HG03469 (cell line): ENCODE results near the gene COPS7A.

Source experiments
- ATAC-seq: cut with Tn5 transposase; IDR thresholded peaks from one replicate; pipeline ENCODE4 v1.9.1; 2021; ENCODE audit warnings: mild to moderate bottlenecking, moderate library complexity, moderate number of reproducible peaks; ENCODE audit not compliant: unreplicated experiment

Gene COPS7A

DNA sequence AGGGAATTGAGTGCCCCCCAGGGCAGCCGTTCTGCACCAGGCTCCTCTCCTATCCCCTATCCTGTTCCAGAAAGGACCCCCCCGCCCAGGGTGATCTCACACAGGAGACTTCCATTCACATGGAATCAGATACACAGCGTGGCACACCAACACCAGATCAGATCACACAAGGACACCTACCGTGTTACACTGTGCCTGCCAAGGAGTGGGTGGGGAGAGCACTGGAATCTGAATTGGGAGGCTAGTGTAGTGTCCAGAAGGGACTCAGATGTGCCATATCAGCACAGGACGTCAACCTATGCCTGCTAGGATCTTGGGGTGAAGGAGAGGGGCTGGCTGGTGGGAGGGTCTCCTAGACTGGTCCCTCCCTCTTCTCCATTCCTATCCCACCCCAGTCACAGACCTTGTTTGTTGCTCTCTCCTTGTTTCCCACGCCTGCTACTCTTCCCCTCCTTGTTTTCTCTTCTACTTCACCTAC lies 44.6 kb downstream of the COPS7A start:
- ATAC-seq: no peak

DNA sequence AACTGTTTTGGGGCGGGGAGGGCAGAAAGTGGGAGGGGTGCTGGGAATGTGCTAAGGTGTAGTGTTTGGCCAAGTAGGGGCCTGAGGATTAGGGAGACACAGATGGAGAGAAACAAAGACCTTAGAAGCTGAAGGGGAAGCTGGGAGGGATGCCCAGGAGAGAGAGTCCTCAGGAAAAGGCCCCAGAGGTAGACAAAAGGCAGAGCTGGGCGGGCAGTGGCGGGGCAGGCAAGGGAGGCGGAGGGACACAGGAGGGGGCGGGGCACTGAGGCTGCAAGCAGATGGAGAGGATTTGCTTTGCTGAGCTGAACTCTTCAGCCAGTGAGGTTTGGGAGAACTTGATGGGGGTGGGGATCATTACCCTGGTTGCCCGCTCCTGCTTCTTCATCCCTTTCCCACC lies 45.1 kb downstream of the COPS7A start:
- no peak for ATAC-seq

DNA sequence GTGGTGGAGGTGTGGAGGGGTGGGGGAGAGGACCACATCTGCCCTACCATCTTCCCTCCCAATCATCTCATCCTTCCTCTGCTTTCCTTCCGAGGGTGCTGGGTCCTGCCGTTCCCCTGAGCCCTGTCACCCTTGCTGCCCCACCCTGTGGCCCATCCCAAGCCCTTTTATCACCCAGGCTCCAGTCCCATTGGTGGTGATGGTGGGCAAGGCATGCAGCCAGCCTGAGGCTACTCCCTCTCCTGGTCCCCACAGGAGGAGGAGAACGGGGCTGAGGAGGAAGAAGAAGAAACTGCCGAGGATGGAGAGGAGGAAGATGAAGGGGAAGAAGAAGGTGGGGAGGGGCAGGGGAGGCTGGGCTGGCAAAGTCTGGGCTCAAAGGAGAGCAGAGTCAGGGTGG lies 45.8 kb downstream of the COPS7A start:
- ATAC-seq: no peak

DNA sequence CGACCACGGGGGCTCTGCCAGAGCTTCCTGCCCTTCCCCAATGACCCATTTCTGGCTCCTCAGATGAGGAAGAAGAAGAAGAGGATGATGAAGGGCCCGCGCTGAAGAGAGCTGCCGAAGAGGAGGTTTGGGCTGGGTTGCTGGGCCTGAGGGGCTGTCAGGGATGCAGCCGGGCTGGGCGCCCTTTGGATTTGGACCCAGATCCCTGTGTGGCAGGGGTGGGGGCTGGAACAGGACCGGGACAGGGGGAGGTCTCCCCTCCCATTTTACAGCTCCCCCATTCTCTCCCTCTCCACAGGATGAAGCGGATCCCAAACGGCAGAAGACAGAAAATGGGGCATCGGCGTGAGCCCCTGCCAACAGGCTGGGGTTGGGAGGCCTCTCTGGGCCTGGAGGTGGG lies 46.2 kb downstream of the COPS7A start:
- no peak for ATAC-seq

DNA sequence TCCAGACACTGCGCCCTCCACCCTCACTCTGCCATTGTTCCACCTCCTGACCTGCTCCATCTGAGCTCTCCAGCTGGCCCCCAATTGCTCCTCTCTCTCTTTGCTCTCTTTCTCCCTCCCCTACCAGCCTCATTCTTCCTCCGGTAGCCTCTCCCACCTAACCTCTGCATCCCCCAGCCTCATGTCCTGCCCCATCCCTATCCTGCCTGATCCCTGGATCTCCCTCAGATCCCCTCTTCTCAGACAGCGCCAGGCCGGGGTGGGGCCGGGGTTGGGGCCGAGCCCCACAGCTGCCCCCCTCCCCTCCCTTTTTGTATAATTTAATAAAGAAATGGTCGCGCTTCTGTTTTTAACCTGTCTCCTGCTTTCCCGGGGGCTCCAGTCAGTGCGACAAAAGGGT lies 46.8 kb downstream of the COPS7A start:
- no peak for ATAC-seq

DNA sequence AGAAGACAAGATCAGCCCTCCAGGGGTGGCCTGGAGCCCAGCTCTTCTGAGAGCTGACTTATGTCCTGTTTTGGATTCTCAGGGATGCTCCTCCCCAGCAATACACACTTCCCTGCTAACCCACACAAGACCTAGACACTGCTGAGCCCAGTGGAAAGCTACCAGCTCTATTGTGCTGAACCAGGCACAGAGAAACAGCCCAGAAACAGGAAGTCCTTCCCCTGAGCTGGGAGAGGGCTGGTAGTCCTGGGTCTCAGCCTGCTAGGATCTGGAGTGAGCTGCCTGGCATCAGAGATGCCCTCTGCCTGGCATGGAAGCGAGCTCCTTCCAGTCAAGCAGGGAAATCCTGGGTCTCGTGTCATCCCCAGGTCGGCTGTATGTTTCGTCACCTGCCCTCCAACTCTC lies 47.2 kb downstream of the COPS7A start:
- ATAC-seq: no peak

DNA sequence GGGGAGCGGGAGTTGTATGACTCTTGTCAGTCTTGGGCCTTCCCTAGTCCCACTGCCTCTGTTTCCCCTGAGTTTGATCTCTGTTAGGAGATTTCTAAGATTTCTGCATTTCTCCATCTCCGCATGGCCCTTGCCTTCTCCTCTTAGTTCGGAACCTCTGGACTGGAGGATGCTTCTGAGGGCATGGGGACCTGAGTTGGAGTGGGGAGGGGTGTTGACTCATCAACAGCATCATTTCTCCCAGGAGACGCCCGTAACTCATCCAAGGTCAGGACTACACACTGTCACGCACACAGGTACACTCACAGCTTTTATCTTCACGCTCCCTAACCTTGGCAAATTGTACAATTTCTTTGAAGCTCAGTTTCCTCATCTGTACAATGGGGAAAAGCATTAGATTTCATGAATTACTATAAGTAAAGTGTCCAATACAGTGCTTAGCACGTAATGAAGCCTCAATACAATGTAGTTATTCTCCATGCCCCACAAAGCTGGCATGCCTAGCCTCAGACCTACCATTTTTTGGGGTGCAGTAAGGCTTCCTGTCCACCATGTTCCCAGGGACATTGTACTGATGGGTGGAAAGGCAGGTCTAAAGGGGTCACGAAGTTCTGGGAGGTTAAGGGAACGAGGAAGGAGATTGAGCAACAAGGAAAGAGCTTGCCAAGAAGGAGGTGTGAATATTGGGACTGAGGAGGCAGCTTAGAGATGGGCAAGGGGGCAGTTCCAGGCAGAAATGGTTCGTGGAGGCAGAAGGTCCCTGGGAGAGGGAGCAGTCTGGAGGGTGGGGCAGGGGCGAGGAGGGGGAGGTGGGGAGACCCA lies 47.9 kb downstream of the COPS7A start:
- ATAC-seq: no peak

DNA sequence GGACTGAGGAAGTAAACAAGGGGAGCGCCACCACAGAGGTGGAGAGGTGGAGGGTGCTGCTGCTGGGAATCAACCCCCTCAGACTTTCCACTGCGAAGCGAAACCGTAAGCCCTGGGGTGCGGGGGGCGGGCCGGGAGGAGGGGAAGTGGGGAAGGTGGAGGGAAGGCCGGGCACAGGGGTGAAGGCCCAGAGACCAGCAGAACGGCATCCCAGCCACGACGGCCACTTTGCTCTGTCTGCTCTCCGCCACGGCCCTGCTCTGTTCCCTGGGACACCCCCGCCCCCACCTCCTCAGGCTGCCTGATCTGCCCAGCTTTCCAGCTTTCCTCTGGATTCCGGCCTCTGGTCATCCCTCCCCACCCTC lies 48.5 kb downstream of the COPS7A start, which contains the start of gene LAG3:
TSS of gene LAG3 (plus strand) at position 190 of the 365 bp plus-strand sequence. CDS start 333 bp downstream, outside the sequence.
- ATAC-seq: no peak

DNA sequence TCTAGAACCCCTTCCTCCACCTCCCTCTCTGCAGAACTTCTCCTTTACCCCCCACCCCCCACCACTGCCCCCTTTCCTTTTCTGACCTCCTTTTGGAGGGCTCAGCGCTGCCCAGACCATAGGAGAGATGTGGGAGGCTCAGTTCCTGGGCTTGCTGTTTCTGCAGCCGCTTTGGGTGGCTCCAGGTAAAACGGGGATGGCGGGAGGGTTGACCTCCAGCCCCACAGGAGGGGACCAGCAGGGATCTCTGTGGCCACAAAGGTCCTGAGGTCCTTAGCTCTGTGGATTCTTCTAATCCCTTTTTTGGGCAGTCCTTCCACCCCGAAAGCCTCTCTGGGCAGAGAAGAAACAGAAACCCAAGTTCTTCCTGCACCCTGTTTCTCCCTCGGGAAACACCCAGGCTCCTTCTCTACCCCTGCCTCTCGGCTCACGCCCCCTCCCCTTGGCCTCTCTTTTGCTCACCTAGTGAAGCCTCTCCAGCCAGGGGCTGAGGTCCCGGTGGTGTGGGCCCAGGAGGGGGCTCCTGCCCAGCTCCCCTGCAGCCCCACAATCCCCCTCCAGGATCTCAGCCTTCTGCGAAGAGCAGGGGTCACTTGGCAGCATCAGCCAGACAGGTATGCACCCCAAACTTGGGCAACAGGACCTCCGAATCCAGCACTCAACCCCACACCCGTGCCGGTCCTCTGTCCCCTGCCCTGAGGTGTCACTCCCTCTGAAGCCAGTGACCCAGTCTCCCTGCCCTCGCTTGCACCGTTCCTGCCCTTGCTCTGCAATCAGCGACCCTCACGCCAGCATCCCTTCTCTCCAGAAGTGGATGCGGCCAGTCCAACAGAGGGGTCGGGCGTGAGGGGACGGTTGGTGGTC lies 49.1 kb downstream of the COPS7A start:
- ATAC-seq: no peak

DNA sequence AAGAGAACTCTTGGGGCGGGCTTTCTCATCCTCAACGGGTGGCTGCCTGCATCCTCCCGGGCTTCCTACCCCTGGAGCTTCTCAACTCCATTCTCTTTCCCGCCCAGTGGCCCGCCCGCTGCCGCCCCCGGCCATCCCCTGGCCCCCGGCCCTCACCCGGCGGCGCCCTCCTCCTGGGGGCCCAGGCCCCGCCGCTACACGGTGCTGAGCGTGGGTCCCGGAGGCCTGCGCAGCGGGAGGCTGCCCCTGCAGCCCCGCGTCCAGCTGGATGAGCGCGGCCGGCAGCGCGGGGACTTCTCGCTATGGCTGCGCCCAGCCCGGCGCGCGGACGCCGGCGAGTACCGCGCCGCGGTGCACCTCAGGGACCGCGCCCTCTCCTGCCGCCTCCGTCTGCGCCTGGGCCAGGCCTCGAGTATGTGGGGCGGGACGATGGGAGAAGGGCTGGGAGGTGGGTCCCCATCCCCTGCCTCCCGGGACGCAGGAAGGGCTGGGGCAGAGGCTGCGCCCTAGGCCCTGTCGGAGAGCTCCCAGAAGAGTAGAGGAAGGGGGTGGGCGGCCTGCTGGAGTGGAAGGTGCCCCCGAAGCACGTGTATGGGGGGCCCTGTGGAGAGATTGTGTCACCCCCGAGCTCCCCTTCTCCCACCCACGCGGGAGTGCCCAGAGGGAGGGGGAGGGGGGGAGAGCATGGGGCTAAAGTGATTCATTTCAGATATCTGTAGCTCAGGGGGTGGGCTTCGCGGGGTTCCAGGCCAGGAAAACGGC lies 49.9 kb downstream of the COPS7A start:
- ATAC-seq: no peak

DNA sequence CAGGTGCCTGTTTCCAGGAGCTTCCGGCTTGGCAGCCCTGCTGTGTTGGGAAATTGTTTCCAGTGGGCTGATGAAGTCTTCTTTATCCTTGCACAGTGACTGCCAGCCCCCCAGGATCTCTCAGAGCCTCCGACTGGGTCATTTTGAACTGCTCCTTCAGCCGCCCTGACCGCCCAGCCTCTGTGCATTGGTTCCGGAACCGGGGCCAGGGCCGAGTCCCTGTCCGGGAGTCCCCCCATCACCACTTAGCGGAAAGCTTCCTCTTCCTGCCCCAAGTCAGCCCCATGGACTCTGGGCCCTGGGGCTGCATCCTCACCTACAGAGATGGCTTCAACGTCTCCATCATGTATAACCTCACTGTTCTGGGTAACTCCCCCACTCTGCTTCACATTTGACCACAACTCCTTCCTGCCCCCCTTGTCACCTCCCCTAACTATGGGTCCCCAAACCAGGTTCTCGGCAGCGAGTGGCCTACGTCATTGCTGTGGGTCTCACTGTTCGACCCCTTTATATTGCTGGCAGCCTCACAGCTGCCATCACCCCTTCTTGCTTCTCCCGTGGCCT lies 50.7 kb downstream of the COPS7A start:
- ATAC-seq: no peak

DNA sequence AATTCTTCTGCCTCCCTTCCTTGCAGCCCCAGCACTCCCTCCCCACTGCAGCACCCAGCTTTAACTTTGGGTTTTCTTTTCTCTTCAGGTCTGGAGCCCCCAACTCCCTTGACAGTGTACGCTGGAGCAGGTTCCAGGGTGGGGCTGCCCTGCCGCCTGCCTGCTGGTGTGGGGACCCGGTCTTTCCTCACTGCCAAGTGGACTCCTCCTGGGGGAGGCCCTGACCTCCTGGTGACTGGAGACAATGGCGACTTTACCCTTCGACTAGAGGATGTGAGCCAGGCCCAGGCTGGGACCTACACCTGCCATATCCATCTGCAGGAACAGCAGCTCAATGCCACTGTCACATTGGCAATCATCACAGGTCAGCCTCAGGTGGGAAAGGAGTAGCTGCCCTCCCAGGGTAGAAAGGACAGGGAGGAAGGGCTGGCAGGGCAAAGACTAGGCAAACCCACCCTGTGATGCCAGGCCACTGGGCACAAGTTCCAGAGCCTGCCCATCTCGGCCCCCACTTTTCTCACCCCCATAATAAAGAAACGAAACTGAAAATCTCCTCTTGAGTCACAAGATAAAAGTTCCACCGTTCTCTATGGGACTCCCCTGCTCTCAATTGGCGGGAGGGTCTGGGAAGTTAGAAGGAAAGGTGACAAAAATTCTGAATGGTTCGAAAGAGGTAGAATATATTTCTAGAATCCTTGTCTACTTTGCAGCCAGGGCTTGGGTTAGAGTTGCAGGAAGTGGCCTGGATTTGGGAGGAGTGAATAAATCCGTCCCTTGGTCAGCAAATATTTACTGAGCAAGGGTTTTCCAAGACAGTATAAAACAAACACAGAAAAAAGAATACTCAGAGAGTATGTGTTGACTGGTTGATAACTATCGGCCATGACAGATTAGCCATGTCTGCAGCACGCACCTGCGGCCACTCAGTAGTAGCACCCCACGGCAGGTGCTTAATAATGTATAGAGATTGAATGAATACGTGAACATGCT lies 51.6 kb downstream of the COPS7A start:
- ATAC-seq: no peak

DNA sequence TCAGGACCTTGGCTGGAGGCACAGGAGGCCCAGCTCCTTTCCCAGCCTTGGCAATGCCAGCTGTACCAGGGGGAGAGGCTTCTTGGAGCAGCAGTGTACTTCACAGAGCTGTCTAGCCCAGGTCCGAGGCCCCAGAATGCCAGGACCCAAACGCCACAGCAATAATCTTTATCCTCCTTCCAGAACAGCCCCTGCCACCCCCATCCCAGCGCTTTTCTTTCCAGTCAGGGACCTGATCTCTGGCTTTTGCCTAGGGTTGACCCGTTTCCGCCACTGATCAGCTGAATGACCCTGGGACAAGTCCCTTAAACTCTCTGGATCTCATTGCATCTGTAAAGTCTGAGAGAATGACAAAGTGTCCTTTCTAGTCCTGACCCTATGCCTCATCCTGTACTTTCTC lies 53.5 kb downstream of the COPS7A start:
- ATAC-seq: no peak

DNA sequence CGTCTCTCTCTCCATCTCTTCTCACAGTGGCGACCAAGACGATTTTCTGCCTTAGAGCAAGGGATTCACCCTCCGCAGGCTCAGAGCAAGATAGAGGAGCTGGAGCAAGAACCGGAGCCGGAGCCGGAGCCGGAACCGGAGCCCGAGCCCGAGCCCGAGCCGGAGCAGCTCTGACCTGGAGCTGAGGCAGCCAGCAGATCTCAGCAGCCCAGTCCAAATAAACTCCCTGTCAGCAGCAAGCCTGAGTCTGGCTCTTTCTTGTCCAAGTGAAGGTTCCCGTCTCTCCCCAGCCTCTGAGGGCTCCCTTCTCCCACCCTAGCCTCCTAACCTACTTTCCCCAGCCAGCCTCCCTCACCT lies 54.3 kb downstream of the COPS7A start:
- no peak for ATAC-seq

DNA sequence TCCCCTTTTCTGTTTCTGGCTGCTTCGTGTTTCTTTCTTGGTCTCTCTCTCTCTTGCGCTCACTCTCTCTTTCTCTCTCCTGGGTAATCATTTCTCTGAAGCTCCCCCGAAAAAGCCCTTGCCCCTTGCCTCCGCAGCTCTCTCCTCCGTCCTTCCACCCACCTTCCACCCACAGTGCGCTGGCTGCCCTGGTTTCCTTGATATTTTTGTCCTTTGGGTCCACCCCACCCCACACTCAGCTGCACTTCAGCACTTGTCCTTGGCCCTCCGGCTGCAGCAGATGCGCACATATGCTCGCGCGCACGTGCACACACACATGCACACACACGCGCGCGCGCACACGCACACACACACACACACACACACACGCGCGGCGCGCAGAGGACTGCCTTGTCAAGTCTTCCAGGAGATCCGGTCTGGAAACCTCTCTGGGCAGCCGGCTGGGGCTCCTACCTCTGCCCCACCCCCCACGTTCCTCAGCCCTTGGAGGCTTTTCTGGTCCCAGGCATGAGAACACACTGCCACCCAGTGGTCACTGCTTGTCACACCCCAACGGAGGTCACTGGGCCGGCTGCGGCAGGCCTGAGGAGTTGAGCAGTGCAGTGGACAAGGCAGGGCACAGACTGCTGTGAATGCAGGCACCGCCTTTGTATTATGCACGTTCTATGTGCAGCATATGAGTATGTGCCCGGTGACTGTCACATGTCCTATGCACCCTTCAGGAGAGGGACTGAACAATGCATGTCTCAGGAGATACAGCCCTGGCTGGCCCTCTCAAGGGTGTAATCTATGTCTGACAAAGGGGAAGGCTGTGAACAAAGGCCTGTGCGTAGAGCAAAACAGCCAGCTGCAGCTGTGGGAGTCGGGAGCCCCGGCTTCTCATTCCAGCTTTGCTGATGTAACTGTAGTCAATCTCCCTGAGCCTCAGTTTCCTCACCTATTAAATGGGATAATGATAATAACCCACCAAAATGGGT lies 55.0 kb downstream of the COPS7A start:
- ATAC-seq: no peak

DNA sequence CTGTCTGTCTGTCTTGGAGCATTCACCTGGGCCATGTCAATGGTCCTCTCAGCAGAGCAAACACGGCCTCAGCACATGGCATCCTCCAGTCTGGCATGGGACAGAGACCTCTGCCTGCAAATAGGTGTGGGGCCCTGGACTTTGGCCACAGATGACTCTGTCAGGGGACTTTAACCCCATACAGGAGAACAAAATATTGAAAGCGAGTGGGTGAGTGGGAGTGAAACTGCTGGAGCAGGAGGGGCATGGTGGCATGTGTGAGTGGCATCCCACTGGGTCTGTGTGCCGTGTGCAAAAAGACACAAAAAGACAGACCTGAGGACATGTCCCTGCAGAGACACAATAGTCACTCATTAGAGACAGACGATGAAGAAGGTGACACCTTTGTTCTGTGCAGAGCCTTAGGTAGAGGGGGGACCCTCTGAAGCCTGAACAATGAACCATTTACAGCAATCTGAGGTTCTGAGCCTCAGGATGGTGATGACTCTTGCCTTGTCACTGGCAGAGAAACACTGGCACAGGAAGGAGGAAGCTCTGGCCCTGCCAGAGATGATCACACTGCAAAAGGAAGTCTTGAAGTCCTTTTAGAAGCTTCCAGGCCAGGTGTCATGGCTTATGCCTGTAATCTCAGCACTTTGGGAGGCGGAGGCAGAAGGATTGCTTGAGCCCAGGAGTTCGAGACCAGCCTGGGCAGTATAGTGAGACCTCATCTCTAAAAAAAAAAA lies 56.0 kb downstream of the COPS7A start:
- ATAC-seq: no peak

DNA sequence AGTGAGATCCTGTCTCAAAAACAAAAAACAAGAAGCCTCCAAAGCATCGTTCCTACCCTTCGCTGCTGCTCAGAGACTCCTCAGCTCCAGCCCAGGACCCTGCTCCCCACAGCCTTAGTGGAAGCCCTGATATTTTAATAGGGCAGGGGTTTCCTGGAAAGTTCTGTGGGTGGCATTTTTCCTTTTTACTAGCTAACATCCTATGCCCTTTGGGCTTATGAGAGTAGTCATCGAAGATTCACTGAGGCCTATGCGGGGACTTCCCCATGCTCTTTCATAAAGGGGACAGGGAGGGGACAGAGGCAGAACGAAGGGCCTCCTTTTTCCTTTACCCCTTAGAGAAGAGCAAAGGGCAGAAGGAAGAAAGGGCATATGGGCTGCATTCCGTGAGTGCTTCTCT lies 56.7 kb downstream of the COPS7A start:
- no peak for ATAC-seq
